ENCODE results near the gene COL12A1.

- no peak for TF ChIP-seq CTCF (IDR thresholded peaks at IDR 0.05; ENCODE audit: extremely low read depth in 1 of 2, insufficient read depth in 1 of 2, low read depth in 1 of 2, low read length in 2 of 2)
- TF ChIP-seq POLR2A (IDR thresholded peaks at IDR 0.05; ENCODE audit: low read depth, low read length), result no peak
- TF ChIP-seq GATA2 (IDR thresholded peaks at IDR 0.05; ENCODE audit: insufficient read depth, insufficient read length, low read depth, low read length), result no peak
These were observed 35.9 kb downstream of the COL12A1 start for GRCh38 chr6:75169689-75170586.

Data from endothelial cell of umbilical vein (primary cell).